HG03432 (cell line): ENCODE measurements around the gene STXBP6.
"Not testable (repeated sequence)": the region's sequence is repeated elsewhere in the genome, so short reads cannot be mapped to it uniquely, and the experiment has no call there.

Experiments used
- ATAC-seq: cut with Tn5 transposase; IDR thresholded peaks from one replicate; pipeline ENCODE4 v1.9.1; 2021; ENCODE audit warnings: mild to moderate bottlenecking, moderate library complexity; ENCODE audit not compliant: unreplicated experiment

STXBP6 gene

GRCh38 chr14:24990050-24990449 lies 59.9 kb downstream of the STXBP6 start:
- no peak for ATAC-seq

- ATAC-seq, result no peak
Measured at GRCh38 chr14:24988760-24989159, 61.2 kb downstream of the STXBP6 start.

GRCh38 chr14:24986206-24986893 lies 63.6 kb downstream of the STXBP6 start:
- no peak for ATAC-seq

GRCh38 chr14:24984846-24985589 lies 64.9 kb downstream of the STXBP6 start:
- no peak for ATAC-seq

- ATAC-seq, result no peak
Measured at GRCh38 chr14:24982472-24983155, 67.3 kb downstream of the STXBP6 start.

GRCh38 chr14:24979725-24980239 lies 70.2 kb downstream of the STXBP6 start:
- peak; percentile 38 for ATAC-seq

- ATAC-seq, result peak; percentile 92
Measured at GRCh38 chr14:24978862-24979724, 70.9 kb downstream of the STXBP6 start.

- ATAC-seq, result no peak
Measured at GRCh38 chr14:24976602-24977001, 73.3 kb downstream of the STXBP6 start.

- no peak for ATAC-seq
Measured at GRCh38 chr14:24975393-24975792, 74.6 kb downstream of the STXBP6 start.

- ATAC-seq, result no peak
Measured at GRCh38 chr14:24974591-24975374, 75.2 kb downstream of the STXBP6 start.

GRCh38 chr14:24972844-24973243 lies 77.1 kb downstream of the STXBP6 start:
- no peak for ATAC-seq

- ATAC-seq, result no peak
Measured at GRCh38 chr14:24971255-24971654, 78.7 kb downstream of the STXBP6 start.

GRCh38 chr14:24966579-24966964 lies 83.4 kb downstream of the STXBP6 start:
- no peak for ATAC-seq

GRCh38 chr14:24965934-24966578 lies 83.9 kb downstream of the STXBP6 start:
- ATAC-seq, result no peak

GRCh38 chr14:24965578-24965933 lies 84.4 kb downstream of the STXBP6 start:
- ATAC-seq, result no peak

GRCh38 chr14:24964591-24964990 lies 85.4 kb downstream of the STXBP6 start:
- no peak for ATAC-seq

GRCh38 chr14:24964048-24964447 lies 85.9 kb downstream of the STXBP6 start:
- ATAC-seq, result no peak

GRCh38 chr14:24962118-24962517 lies 87.8 kb downstream of the STXBP6 start:
- not testable (repeated sequence) for ATAC-seq

GRCh38 chr14:24960816-24961215 lies 89.1 kb downstream of the STXBP6 start:
- no peak for ATAC-seq
